HFFc6 (cell line): ENCODE data around the gene UTP15. TPM values are rescaled to one million over a fixed set of nuclear protein-coding genes. Genes with fewer than 3 reads are reported as not detected.

Experiments
- DNase-seq: peaks from one replicate; pipeline ENCODE4 v3.0.0-alpha.2; 2018
- H3K27ac Mint-ChIP-seq: 2 replicates; pipeline ENCODE4 v1.8.0; 2020; ENCODE audit warnings: mild to moderate bottlenecking, mixed read lengths
- H3K27me3 Mint-ChIP-seq: 2 replicates; pipeline ENCODE4 v1.8.0; 2021; ENCODE audit warnings: mild to moderate bottlenecking, moderate library complexity, mixed read lengths; ENCODE audit not compliant: insufficient read depth
- H3K36me3 Mint-ChIP-seq: 2 replicates; pipeline ENCODE4 v1.8.0; 2021; ENCODE audit warnings: low read depth, mixed read lengths
- H3K4me1 Mint-ChIP-seq: 2 replicates; pipeline ENCODE4 v1.8.0; 2020; ENCODE audit warnings: low read depth, mixed read lengths
- H3K4me3 Mint-ChIP-seq: 2 replicates; pipeline ENCODE4 v1.8.0; 2020; ENCODE audit warnings: mild to moderate bottlenecking, moderate library complexity, mixed read lengths
- H3K9me3 Mint-ChIP-seq: 2 replicates; pipeline ENCODE4 v1.8.0; 2020; ENCODE audit warnings: mild to moderate bottlenecking, mixed read lengths
- total RNA-seq, 6 experiments: library from RNA; stranded (reverse); fragmentation: NEBNext Ultra II Directional; extraction: Animal tissue kit (Norgen Biotek cat#: 25700); gene quantifications; 2 replicates in 1 of 6; 3 replicates in 5 of 6; pipeline ENCODE4 v1.2.3, GENCODE V29; 2021
- TF ChIP-seq, protein P1 (sequence below): fragments of 200-600 bp; sonication (generic); IDR thresholded peaks from 2 replicates; pipeline ENCODE4 v1.5.0; 2021; ENCODE audit warnings: antibody characterized with exemption, mild to moderate bottlenecking

UTP15 gene
- total RNA-seq, 6 experiments from 2014 or later: 20.2 to 25.6 (median 24.6) TPM

DNA sequence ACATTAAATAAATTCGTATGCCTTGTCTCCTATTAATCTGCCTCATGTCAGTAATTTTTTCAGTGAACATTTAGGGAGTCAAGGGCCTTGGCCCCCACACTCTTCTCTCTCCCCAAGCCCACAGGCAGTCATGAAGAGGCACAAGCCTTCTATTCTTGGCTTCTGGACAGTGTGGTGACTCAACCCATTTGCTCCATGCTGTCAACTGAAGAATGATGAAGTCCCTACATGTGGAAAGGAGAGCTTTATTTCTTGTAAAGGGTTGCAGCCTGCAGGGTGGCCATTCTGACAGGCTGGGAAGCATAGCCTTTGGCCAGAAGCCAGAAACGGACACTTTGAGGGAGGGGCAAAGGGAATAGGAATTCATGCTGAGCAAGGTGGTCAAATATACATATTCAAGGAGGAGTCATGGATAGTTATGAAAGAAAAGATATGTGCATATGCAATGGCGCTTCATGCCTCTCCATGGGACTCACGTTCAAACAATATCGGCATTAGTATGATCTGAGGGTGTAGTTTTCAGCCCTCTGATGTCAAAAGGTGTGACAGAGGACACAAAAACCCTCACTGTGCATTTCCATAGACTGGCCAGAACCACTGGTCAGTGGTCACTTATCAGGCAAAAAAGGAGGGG, 31.4 kb upstream of the UTP15 start:
- no peak overlapping the region for H3K27ac Mint-ChIP-seq
- H3K4me1 Mint-ChIP-seq: peaks cover 32% of the 10 kb centered on the region
- peaks cover 11% of the 10 kb centered on the region; the same call in 1 of the 2 replicates for H3K36me3 Mint-ChIP-seq
- H3K4me3 Mint-ChIP-seq: no peak overlapping the region
- TF ChIP-seq, protein P1, sequence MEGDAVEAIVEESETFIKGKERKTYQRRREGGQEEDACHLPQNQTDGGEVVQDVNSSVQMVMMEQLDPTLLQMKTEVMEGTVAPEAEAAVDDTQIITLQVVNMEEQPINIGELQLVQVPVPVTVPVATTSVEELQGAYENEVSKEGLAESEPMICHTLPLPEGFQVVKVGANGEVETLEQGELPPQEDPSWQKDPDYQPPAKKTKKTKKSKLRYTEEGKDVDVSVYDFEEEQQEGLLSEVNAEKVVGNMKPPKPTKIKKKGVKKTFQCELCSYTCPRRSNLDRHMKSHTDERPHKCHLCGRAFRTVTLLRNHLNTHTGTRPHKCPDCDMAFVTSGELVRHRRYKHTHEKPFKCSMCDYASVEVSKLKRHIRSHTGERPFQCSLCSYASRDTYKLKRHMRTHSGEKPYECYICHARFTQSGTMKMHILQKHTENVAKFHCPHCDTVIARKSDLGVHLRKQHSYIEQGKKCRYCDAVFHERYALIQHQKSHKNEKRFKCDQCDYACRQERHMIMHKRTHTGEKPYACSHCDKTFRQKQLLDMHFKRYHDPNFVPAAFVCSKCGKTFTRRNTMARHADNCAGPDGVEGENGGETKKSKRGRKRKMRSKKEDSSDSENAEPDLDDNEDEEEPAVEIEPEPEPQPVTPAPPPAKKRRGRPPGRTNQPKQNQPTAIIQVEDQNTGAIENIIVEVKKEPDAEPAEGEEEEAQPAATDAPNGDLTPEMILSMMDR: no peak
- peaks cover 15% of the 10 kb centered on the region for H3K27me3 Mint-ChIP-seq
- peak; percentile 21 for DNase-seq
- H3K9me3 Mint-ChIP-seq: peaks cover 5% of the 10 kb centered on the region; the same call in 1 of the 2 replicates

DNA sequence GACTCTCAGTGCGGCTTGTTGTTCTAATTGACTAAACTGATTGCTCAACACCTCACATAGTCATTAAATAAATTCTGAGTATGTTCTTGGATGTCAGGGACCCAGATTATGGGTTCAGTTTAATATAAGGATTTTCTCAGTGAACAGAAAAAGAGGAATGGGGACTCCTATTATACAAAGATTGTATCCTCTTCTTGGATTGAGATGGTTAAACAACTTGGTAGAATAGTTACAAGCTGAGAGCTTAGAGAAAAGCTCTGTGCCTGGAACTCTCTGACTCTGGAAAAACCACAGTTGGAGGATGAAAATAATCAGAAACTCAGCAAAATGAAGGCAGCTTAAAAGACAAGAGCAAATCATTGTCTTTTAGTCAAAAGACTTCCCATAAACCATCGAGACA, 30.6 kb upstream of the UTP15 start:
- H3K36me3 Mint-ChIP-seq: peaks cover 11% of the 10 kb centered on the region; the same call in 1 of the 2 replicates
- H3K4me1 Mint-ChIP-seq: peaks cover 38% of the 10 kb centered on the region
- H3K4me3 Mint-ChIP-seq: no peak overlapping the region
- peaks cover 15% of the 10 kb centered on the region for H3K27me3 Mint-ChIP-seq
- H3K27ac Mint-ChIP-seq: no peak overlapping the region
- TF ChIP-seq, protein P1: no peak
- DNase-seq: no peak
- peaks cover 5% of the 10 kb centered on the region; the same call in 1 of the 2 replicates for H3K9me3 Mint-ChIP-seq

DNA sequence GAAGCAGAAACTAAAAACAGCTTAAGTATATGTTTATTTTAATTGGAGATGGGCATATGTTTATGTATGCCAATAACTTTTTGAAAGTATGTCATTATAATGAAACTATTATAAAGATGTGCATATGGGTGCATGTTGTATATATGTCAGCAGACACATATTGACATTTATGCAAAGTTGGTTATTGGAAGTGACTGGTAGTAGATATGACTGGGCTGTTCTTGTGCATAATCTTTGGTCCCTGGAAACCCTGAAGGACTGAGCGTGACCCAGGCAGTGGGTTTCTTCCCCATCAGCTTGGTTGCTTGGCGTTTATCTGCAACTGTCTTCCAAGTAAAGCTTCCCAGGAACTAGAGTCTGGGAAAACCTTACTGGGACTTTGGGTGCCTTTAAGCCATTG, 25.8 kb upstream of the UTP15 start:
- Mint-ChIP-seq H3K4me3 (no peak overlapping the region), H3K36me3 (peaks cover 6% of the 10 kb centered on the region; the same call in 1 of the 2 replicates), H3K9me3 (peaks cover 5% of the 10 kb centered on the region; the same call in 1 of the 2 replicates), H3K27me3 (peaks cover 5% of the 10 kb centered on the region), H3K4me1 (peaks cover 34% of the 10 kb centered on the region), H3K27ac (no peak overlapping the region)
- TF ChIP-seq, protein P1: no peak
- no peak for DNase-seq

DNA sequence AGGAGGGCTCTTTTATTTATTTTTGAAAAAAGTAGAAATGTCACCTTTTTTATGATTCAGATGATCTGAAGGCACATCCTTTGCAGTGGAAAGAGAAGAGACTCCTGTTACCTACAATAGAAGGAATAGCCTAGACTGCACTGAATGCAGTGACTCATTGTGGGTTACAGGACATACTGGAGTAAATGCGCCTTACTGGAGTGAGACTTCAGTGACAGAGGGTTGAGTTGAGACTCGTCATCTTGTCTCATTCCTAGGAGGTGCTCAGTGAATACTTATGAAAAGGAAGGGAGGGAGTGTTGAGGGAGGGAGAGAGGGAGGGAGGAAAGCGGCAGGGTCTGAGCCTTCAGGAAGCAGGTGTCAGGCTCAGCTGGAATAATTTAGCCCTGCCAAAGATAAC, 25.4 kb upstream of the UTP15 start:
- peaks cover 5% of the 10 kb centered on the region; the same call in 1 of the 2 replicates for H3K27me3 Mint-ChIP-seq
- peaks cover 34% of the 10 kb centered on the region for H3K4me1 Mint-ChIP-seq
- TF ChIP-seq, protein P1: no peak
- no peak overlapping the region for H3K4me3 Mint-ChIP-seq
- peak; percentile 87 for DNase-seq
- H3K9me3 Mint-ChIP-seq: peaks cover 2% of the 10 kb centered on the region; the same call in 1 of the 2 replicates
- no peak overlapping the region for H3K27ac Mint-ChIP-seq
- peaks cover 4% of the 10 kb centered on the region; the same call in 1 of the 2 replicates for H3K36me3 Mint-ChIP-seq

DNA sequence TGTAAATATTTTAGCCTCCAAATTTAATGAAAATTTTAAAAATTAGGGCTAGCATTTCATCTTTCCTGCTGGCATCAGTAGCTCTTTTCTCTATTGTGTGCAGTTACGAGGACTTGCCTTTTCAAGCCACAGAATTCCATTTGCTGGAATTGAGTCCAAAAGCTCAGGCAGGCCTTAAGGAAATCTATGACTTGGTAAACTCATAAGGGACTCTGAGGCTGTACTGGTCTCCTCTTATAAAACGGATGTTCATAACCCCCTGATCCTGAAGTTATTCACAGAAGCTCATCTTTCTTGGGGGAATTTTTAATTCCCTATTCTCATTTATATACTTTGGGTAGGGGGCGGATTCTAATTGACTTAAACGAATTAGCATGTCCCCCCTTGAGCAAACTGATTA, 23.5 kb upstream of the UTP15 start:
- DNase-seq: no peak
- no peaks in the 10 kb centered on the region for H3K9me3 Mint-ChIP-seq
- peaks cover 1% of the 10 kb centered on the region; the same call in 1 of the 2 replicates for H3K27me3 Mint-ChIP-seq

More for the DNA sequence above, 23.5 kb upstream of the UTP15 start:
- Mint-ChIP-seq H3K36me3 (no peaks in the 10 kb centered on the region), H3K4me1 (peaks cover 34% of the 10 kb centered on the region), H3K4me3 (no peak overlapping the region), H3K27ac (no peak overlapping the region)
- TF ChIP-seq, protein P1: no peak
